H9 (cell line): ENCODE results near the gene TFF1. TPM values are rescaled to one million over a fixed set of nuclear protein-coding genes. Genes with fewer than 3 reads are reported as not detected.

Experiments
- DNase-seq: peaks from one replicate; pipeline ENCODE4 v3.0.0-alpha.2; 2017
- H2AFZ ChIP-seq: one replicate; pipeline ENCODE4 v1.6.1; 2013; ENCODE audit warnings: mild to moderate bottlenecking, low read length, control low read depth, moderate library complexity
- H2AK5ac ChIP-seq: 2 replicates; pipeline ENCODE4 v1.6.1; 2013; ENCODE audit warnings: low read length, control low read depth, mixed read lengths; ENCODE audit not compliant: insufficient read length
- H2BK120ac ChIP-seq: one replicate; pipeline ENCODE4 v1.6.1; 2013; ENCODE audit warnings: low read depth, mild to moderate bottlenecking, low read length, control low read depth, inconsistent platforms; ENCODE audit not compliant: poor library complexity, severe bottlenecking
- H2BK12ac ChIP-seq: 2 replicates; pipeline ENCODE4 v1.6.1; 2013; ENCODE audit warnings: low read length, control low read depth, mixed read lengths, low read depth; ENCODE audit not compliant: insufficient read length
- H2BK15ac ChIP-seq: 2 replicates; pipeline ENCODE4 v1.6.1; 2013; ENCODE audit warnings: low read depth, low read length, control low read depth
- H2BK20ac ChIP-seq: one replicate; pipeline ENCODE4 v1.6.1; 2013; ENCODE audit warnings: low read depth, mild to moderate bottlenecking, low read length, control low read depth, inconsistent platforms; ENCODE audit not compliant: poor library complexity, severe bottlenecking
- H2BK5ac ChIP-seq: 2 replicates; pipeline ENCODE4 v1.6.1; 2013; ENCODE audit warnings: low read length, control low read depth, mixed read lengths; ENCODE audit not compliant: insufficient read length
- H3K14ac ChIP-seq: 2 replicates; pipeline ENCODE4 v1.6.1; 2013; ENCODE audit warnings: low read length, control low read depth; ENCODE audit not compliant: insufficient read depth
- H3K18ac ChIP-seq: 2 replicates; pipeline ENCODE4 v1.6.1; 2013; ENCODE audit warnings: low read depth, mild to moderate bottlenecking, mixed read lengths, low read length, control low read depth; ENCODE audit not compliant: insufficient read length
- H3K23ac ChIP-seq: 2 replicates; pipeline ENCODE4 v1.6.1; 2013; ENCODE audit warnings: low read length, control low read depth, mixed read lengths, low read depth; ENCODE audit not compliant: insufficient read length
- H3K23me2 ChIP-seq: 2 replicates; pipeline ENCODE4 v1.6.1; 2013; ENCODE audit warnings: low read depth, mild to moderate bottlenecking, mixed read lengths, low read length, control low read depth; ENCODE audit not compliant: insufficient read length, poor library complexity, severe bottlenecking
- H3K27ac ChIP-seq: 2 replicates; pipeline ENCODE4 v1.5.1; 2013; ENCODE audit warnings: low read length, control low read depth, mixed read lengths, low read depth; ENCODE audit not compliant: insufficient read length
- H3K27me3 ChIP-seq: 2 replicates; pipeline ENCODE4 v1.6.1; 2013; ENCODE audit warnings: low read length, control low read depth, inconsistent platforms; ENCODE audit not compliant: insufficient read depth
- H3K4ac ChIP-seq: 2 replicates; pipeline ENCODE4 v1.6.1; 2013; ENCODE audit warnings: low read depth, mild to moderate bottlenecking, control low read depth, inconsistent platforms, low read length, moderate library complexity
- H3K4me1 ChIP-seq: 2 replicates; pipeline ENCODE4 v1.6.1; 2013; ENCODE audit warnings: low read length, control low read depth, inconsistent platforms; ENCODE audit not compliant: insufficient read depth
- H3K4me2 ChIP-seq: 2 replicates; pipeline ENCODE4 v1.6.1; 2013; ENCODE audit warnings: low read length, control low read depth, mixed read lengths; ENCODE audit not compliant: insufficient read length, insufficient read depth
- H3K56ac ChIP-seq: 2 replicates; pipeline ENCODE4 v1.6.1; 2013; ENCODE audit warnings: low read depth, mild to moderate bottlenecking, mixed read lengths, low read length, control low read depth; ENCODE audit not compliant: insufficient read length
- H3K79me1 ChIP-seq: 2 replicates; pipeline ENCODE4 v1.6.1; 2013; ENCODE audit warnings: low read depth, mild to moderate bottlenecking, moderate library complexity, low read length, control low read depth, inconsistent platforms; ENCODE audit not compliant: insufficient read depth, poor library complexity, severe bottlenecking
- H3K79me2 ChIP-seq: 2 replicates; pipeline ENCODE4 v1.6.1; 2013; ENCODE audit warnings: low read length, control low read depth, inconsistent platforms; ENCODE audit not compliant: insufficient read depth
- H3K9ac ChIP-seq: 2 replicates; pipeline ENCODE4 v1.6.1; 2013; ENCODE audit warnings: low read length, control low read depth, mixed read lengths; ENCODE audit not compliant: insufficient read length; ENCODE audit errors: extremely low read depth
- H3K9me3 ChIP-seq: one replicate; pipeline ENCODE4 v1.6.1; 2013; ENCODE audit warnings: low read depth, low read length, inconsistent platforms; ENCODE audit not compliant: control insufficient read depth
- H3T11ph ChIP-seq: one replicate; pipeline ENCODE4 v1.6.1; 2013; ENCODE audit warnings: mild to moderate bottlenecking, low read length, control low read depth, inconsistent platforms
- H4K20me1 ChIP-seq: one replicate; pipeline ENCODE4 v1.6.1; 2013; ENCODE audit not compliant: control insufficient read depth, insufficient read length, insufficient read depth
- H4K5ac ChIP-seq: 2 replicates; pipeline ENCODE4 v1.6.1; 2013; ENCODE audit warnings: low read depth, mild to moderate bottlenecking, mixed read lengths, low read length, control low read depth; ENCODE audit not compliant: insufficient read length
- H4K8ac ChIP-seq: replicated peaks from 2 replicates; pipeline ENCODE4 v1.6.1; 2013; ENCODE audit warnings: low read length, control low read depth, mixed read lengths, low read depth; ENCODE audit not compliant: insufficient read length
- H4K91ac ChIP-seq: 2 replicates; pipeline ENCODE4 v1.6.1; 2013; ENCODE audit warnings: low read depth, mild to moderate bottlenecking, moderate library complexity, mixed read lengths, low read length, control low read depth; ENCODE audit not compliant: insufficient read length
- H3K27ac Mint-ChIP-seq, 3 experiments: 2 replicates in 2 of 3; 3 replicates in 1 of 3; pipeline ENCODE4 v1.8.0; 2020 to 2021; ENCODE audit warnings: mixed read lengths in 3 of 3, mild to moderate bottlenecking in 1 of 3, moderate library complexity in 1 of 3
- H3K27me3 Mint-ChIP-seq: 2 replicates; pipeline ENCODE4 v1.8.0; 2021; ENCODE audit warnings: low read depth, mild to moderate bottlenecking, moderate library complexity, mixed read lengths
- H3K36me3 Mint-ChIP-seq, 3 experiments: 2 replicates in 2 of 3; 3 replicates in 1 of 3; pipeline ENCODE4 v1.8.0; 2020 to 2021; ENCODE audit warnings: low read depth in 3 of 3, mixed read lengths in 3 of 3; ENCODE audit not compliant: insufficient read depth in 1 of 3
- H3K4me1 Mint-ChIP-seq, 2 experiments: 2 replicates each; pipeline ENCODE4 v1.8.0; 2020; ENCODE audit warnings: mixed read lengths in 2 of 2
- H3K4me3 Mint-ChIP-seq, 2 experiments: 2 replicates in 1 of 2; 3 replicates in 1 of 2; pipeline ENCODE4 v1.8.0; 2020 to 2021; ENCODE audit warnings: mild to moderate bottlenecking in 2 of 2, mixed read lengths in 2 of 2, moderate library complexity in 1 of 2
- H3K9me3 Mint-ChIP-seq, 2 experiments: 2 replicates in 1 of 2; 3 replicates in 1 of 2; pipeline ENCODE4 v1.8.0; 2020; ENCODE audit warnings: mild to moderate bottlenecking in 2 of 2, mixed read lengths in 2 of 2, moderate library complexity in 1 of 2
- CTCF ChIP-seq: fragments of 200-600 bp; sonication (generic); conservative IDR thresholded peaks from 3 replicates; pipeline ENCODE4 v1.8.0; 2021; ENCODE audit warnings: antibody characterized with exemption, mild to moderate bottlenecking
- WGBS: extraction: QIAGEN DNeasy Blood & Tissue Kit; methylation state at CpG from one replicate; pipeline ENCODE4 v1.1.7; 2013; ENCODE audit warnings: missing lambda C conversion rate, low lambda C conversion rate, mixed read lengths; ENCODE audit not compliant: insufficient read length; ENCODE audit errors: extremely low coverage; 5-methylcytosine and 5-hydroxymethylcytosine counted together
- total RNA-seq: library from RNA; stranded (reverse); gene quantifications from 2 replicates; pipeline ENCODE4 v1.2.1, GENCODE V29; 2021

TFF1 gene
- total RNA-seq, 1 experiment from 2014 or later: not detected

DNA sequence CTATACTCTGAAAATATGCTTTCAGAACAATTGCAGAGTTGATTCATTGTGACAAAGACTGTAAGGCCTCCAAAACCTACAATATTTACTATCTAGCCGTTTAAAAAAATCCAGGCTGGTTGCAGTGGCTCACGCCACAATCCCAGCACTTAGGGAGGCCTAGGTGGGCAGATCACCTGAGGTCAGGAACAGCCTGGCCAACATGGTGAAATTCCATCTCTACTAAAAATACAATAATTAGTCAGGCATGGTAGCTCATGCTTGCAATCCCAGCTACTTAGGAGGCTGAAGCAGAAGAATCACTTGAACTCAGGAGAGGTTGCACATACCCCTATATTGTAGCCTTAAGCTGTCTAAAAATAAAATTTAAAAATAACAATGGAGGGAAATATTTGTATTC lies 10.3 kb downstream of the TFF1 start:
- no peak for TF ChIP-seq CTCF
- Histone ChIP-seq H2BK20ac (no peak overlapping the region), H3K9me3 (no peaks in the 10 kb centered on the region), H3K79me2 (no peaks in the 10 kb centered on the region), H3T11ph (no peak overlapping the region), H4K91ac (no peak overlapping the region), H3K4me2 (no peak overlapping the region), H2BK12ac (no peak overlapping the region), H3K56ac (no peak overlapping the region), H3K27ac (no peak overlapping the region), H3K4me1 (no peaks in the 10 kb centered on the region), H4K8ac (no peak overlapping the region), H3K23me2 (no peaks in the 10 kb centered on the region), H3K27me3 (no peaks in the 10 kb centered on the region), H2BK5ac (no peak overlapping the region), H2AK5ac (no peak overlapping the region), H3K9ac (no peak overlapping the region), H3K18ac (no peak overlapping the region), H3K4ac (no peak overlapping the region), H4K20me1 (no peaks in the 10 kb centered on the region), H4K5ac (no peak overlapping the region), H3K23ac (no peak overlapping the region), H3K14ac (no peak overlapping the region), H2BK120ac (no peak overlapping the region), H2BK15ac (no peak overlapping the region), H3K79me1 (no peaks in the 10 kb centered on the region), H2AFZ (no peak overlapping the region)
- no peak overlapping the region for H3K27ac Mint-ChIP-seq
- WGBS: no CpG with 5 or more reads among the region's 2 CpGs
- H3K9me3 Mint-ChIP-seq: peaks cover 9 to 18% of the 10 kb centered on the region in 2 experiments
- H3K4me1 Mint-ChIP-seq: peaks cover 5 to 6% of the 10 kb centered on the region in 2 experiments; a peak in 2 of 4 replicates
- peaks cover 4% of the 10 kb centered on the region for H3K27me3 Mint-ChIP-seq
- peaks cover 3 to 5% (median 4%) of the 10 kb centered on the region in 3 experiments; a peak in 6 of 7 replicates for H3K36me3 Mint-ChIP-seq
- no peak for DNase-seq
- no peak overlapping the region for H3K4me3 Mint-ChIP-seq
